Naive thymus-derived CD4-positive, alpha-beta T cell (primary cell): ENCODE results near the gene CCDC6. TPM values are rescaled to one million over a fixed set of nuclear protein-coding genes. Genes with fewer than 3 reads are reported as not detected.

Experiments
- ATAC-seq: fragments of 150-1000 bp; cut with Tn5 transposase; 2 replicates; pipeline ENCODE4 v1.10.0; 2021; ENCODE audit warnings: mild to moderate bottlenecking, moderate library complexity
- CTCF ChIA-PET: fragments of 350-600 bp; sonication (Branson Sonifier 250); formaldehyde crosslinking; loops from one replicate; lab custom pipeline; 2021; ENCODE audit warnings: antibody characterized with exemption; lab: Charles Lee
- POLR2A ChIA-PET: fragments of 350-600 bp; sonication (Branson Sonifier 250); formaldehyde crosslinking; loops from one replicate; lab custom pipeline; 2021; ENCODE audit warnings: antibody characterized with exemption, inconsistent platforms; lab: Charles Lee
- DNase-seq, 9 donors: peaks; one replicate each; pipeline versions ENCODE4 v3.0.0 to v3.0.0-alpha.2; 2020 to 2022; ENCODE audit warnings: mixed read lengths in 1 of 9
- H3K27ac ChIP-seq: one replicate; pipeline ENCODE4 v1.7.0; 2013; ENCODE audit warnings: mild to moderate bottlenecking, low read depth, low read length, moderate library complexity
- H3K27me3 ChIP-seq, 2 donors: one replicate each; pipeline ENCODE4 v1.7.0; 2013; ENCODE audit warnings: low read length in 2 of 2, mild to moderate bottlenecking in 2 of 2, moderate library complexity in 2 of 2; ENCODE audit not compliant: control insufficient read depth in 2 of 2, insufficient read depth in 2 of 2
- H3K36me3 ChIP-seq, 3 experiments: 1 replicate in 2 of 3; 2 replicates in 1 of 3; pipeline ENCODE4 v1.7.0; 2013; ENCODE audit warnings: low read length in 3 of 3, mild to moderate bottlenecking in 3 of 3, moderate library complexity in 1 of 3; ENCODE audit not compliant: insufficient read depth in 3 of 3, control insufficient read depth in 2 of 3
- H3K4me1 ChIP-seq, 2 donors: one replicate each; pipeline ENCODE4 v1.7.0; 2013; ENCODE audit warnings: low read length in 2 of 2, mild to moderate bottlenecking in 2 of 2, moderate library complexity in 1 of 2; ENCODE audit not compliant: control insufficient read depth in 2 of 2, insufficient read depth in 2 of 2
- H3K4me3 ChIP-seq: 2 replicates; pipeline ENCODE4 v1.7.0; 2013; ENCODE audit warnings: mild to moderate bottlenecking, low read length
- H3K9me3 ChIP-seq, 3 experiments: 1 replicate in 2 of 3; 2 replicates in 1 of 3; pipeline ENCODE4 v1.7.0; 2013; ENCODE audit warnings: low read length in 3 of 3; ENCODE audit not compliant: control insufficient read depth in 2 of 3
- H3K27ac Mint-ChIP-seq, 9 donors: one replicate each; pipeline ENCODE4 v1.8.0; 2020 to 2022; ENCODE audit warnings: mixed read lengths in 9 of 9, mild to moderate bottlenecking in 8 of 9, moderate library complexity in 5 of 9, inconsistent platforms in 2 of 9
- H3K27me3 Mint-ChIP-seq, 5 donors: one replicate each; pipeline ENCODE4 v1.8.0; 2021 to 2022; ENCODE audit warnings: mixed read lengths in 5 of 5, mild to moderate bottlenecking in 1 of 5
- H3K36me3 Mint-ChIP-seq, 5 donors: one replicate each; pipeline ENCODE4 v1.8.0; 2020 to 2022; ENCODE audit warnings: mixed read lengths in 5 of 5, mild to moderate bottlenecking in 3 of 5, inconsistent platforms in 1 of 5
- H3K4me1 Mint-ChIP-seq, 7 donors: one replicate each; pipeline ENCODE4 v1.8.0; 2020 to 2022; ENCODE audit warnings: mixed read lengths in 7 of 7, mild to moderate bottlenecking in 3 of 7, inconsistent platforms in 1 of 7
- H3K4me3 Mint-ChIP-seq, 10 donors: one replicate each; pipeline ENCODE4 v1.8.0; 2020 to 2022; ENCODE audit warnings: mild to moderate bottlenecking in 10 of 10, mixed read lengths in 10 of 10, moderate library complexity in 6 of 10, inconsistent platforms in 2 of 10
- H3K9me3 Mint-ChIP-seq, 11 donors: one replicate each; pipeline ENCODE4 v1.8.0; 2020 to 2022; ENCODE audit warnings: mixed read lengths in 11 of 11, mild to moderate bottlenecking in 4 of 11, inconsistent platforms in 1 of 11, moderate library complexity in 1 of 11
- intact Hi-C, 2 donors: fragments of 100-400 bp; cut with micrococcal nuclease; formaldehyde crosslinking; loops; one replicate each; pipeline ENCODE4 v1.15.1; 2023
- polyA plus RNA-seq, 2 donors: library from polyadenylated mRNA; unstranded; fragments of 300-500 nt; fragmentation: Illumina TruSeq; gene quantifications; one replicate each; pipeline ENCODE4 v1.2.3, GENCODE V29; 2021
- total RNA-seq, 6 experiments: library from RNA in 5 of 6; stranded (reverse) in 5 of 6; gene quantifications; 1 replicate in 5 of 6; 2 replicates in 1 of 6; pipeline ENCODE4 v1.2.3 and lab custom pipeline; 2021 to 2026

The CCDC6 gene
- total and polyA plus RNA-seq, 7 experiments from 2014 or later = 4.2 to 34.3 (median 21.0) TPM

GRCh38 chr10:59774451-59774850 lies 131.9 kb downstream of the CCDC6 start:
- Histone ChIP-seq H3K4me3 (no peak overlapping the region), H3K27ac (no peak overlapping the region), H3K27me3 (no peaks in the 10 kb centered on the region), H3K36me3 (no peaks in the 10 kb centered on the region), H3K9me3 (peaks cover 0 to 3% (median 0%) of the 10 kb centered on the region in 3 experiments), H3K4me1 (no peaks in the 10 kb centered on the region)
- H3K36me3 Mint-ChIP-seq = peaks cover 0 to 15% (median 4%) of the 10 kb centered on the region in 5 donors
- ATAC-seq (no peak), DNase-seq (no peak)
- H3K27me3 Mint-ChIP-seq = peaks cover 0 to 8% (median 2%) of the 10 kb centered on the region in 5 donors
- CTCF ChIA-PET = no interaction called here
- H3K4me3 Mint-ChIP-seq = no peak overlapping the region
- POLR2A ChIA-PET = no interaction called here
- H3K9me3 Mint-ChIP-seq = peaks cover 0 to 17% (median 6%) of the 10 kb centered on the region in 11 donors
- intact Hi-C loops = no loop called here
- H3K4me1 Mint-ChIP-seq = no peaks in the 10 kb centered on the region
- no peak overlapping the region for H3K27ac Mint-ChIP-seq

- Histone ChIP-seq H3K4me1 (no peaks in the 10 kb centered on the region), H3K4me3 (no peak overlapping the region), H3K36me3 (no peaks in the 10 kb centered on the region), H3K9me3 (peaks cover 0 to 3% (median 0%) of the 10 kb centered on the region in 3 experiments), H3K27ac (no peak overlapping the region), H3K27me3 (no peaks in the 10 kb centered on the region)
- ChIA-PET CTCF (interaction anchor here (0.6 kb wide), 1 partner anchor 8 kb away, joined by 4 read pairs; no protein-coding TSS in a partner anchor), POLR2A (no interaction called here)
- Mint-ChIP-seq H3K27ac (no peak overlapping the region), H3K4me1 (no peaks in the 10 kb centered on the region), H3K9me3 (peaks cover 0 to 13% (median 5%) of the 10 kb centered on the region in 11 donors), H3K4me3 (no peak overlapping the region), H3K27me3 (peaks cover 0 to 8% (median 4%) of the 10 kb centered on the region in 5 donors), H3K36me3 (peaks cover 0 to 11% (median 4%) of the 10 kb centered on the region in 5 donors)
- ATAC-seq = no peak
- intact Hi-C loops = no loop called here
- DNase-seq = no peak
These were observed 133.3 kb downstream of the CCDC6 start for GRCh38 chr10:59773088-59773487.

- Mint-ChIP-seq H3K27ac (no peak overlapping the region), H3K9me3 (peaks cover 0 to 7% (median 2%) of the 10 kb centered on the region in 11 donors), H3K4me3 (no peak overlapping the region), H3K27me3 (peaks cover 0 to 8% (median 4%) of the 10 kb centered on the region in 5 donors), H3K36me3 (peaks cover 0 to 4% (median 0%) of the 10 kb centered on the region in 5 donors), H3K4me1 (no peaks in the 10 kb centered on the region)
- POLR2A ChIA-PET = no interaction called here
- Histone ChIP-seq H3K27me3 (no peaks in the 10 kb centered on the region), H3K4me3 (no peak overlapping the region), H3K4me1 (no peaks in the 10 kb centered on the region), H3K9me3 (no peaks in the 10 kb centered on the region), H3K27ac (no peak overlapping the region), H3K36me3 (no peaks in the 10 kb centered on the region)
- no peak for DNase-seq
- intact Hi-C loops = no loop called here
- CTCF ChIA-PET = no interaction called here
- ATAC-seq = no peak
These were observed 135.1 kb downstream of the CCDC6 start for GRCh38 chr10:59771162-59771807.

- peaks cover 0 to 4% (median 0%) of the 10 kb centered on the region in 5 donors for H3K36me3 Mint-ChIP-seq
- H3K27ac Mint-ChIP-seq = no peak overlapping the region
- H3K4me1 Mint-ChIP-seq = no peaks in the 10 kb centered on the region
- ATAC-seq = no peak
- H3K27me3 Mint-ChIP-seq = peaks cover 0 to 8% (median 4%) of the 10 kb centered on the region in 5 donors
- CTCF ChIA-PET = no interaction called here
- no peaks in the 10 kb centered on the region for H3K4me1 ChIP-seq
- intact Hi-C loops = no loop called here
- peaks cover 0 to 7% (median 2%) of the 10 kb centered on the region in 11 donors for H3K9me3 Mint-ChIP-seq
- no peaks in the 10 kb centered on the region for H3K9me3 ChIP-seq
- H3K27me3 ChIP-seq = no peaks in the 10 kb centered on the region
- H3K27ac ChIP-seq = no peak overlapping the region
- no peak overlapping the region for H3K4me3 Mint-ChIP-seq
- no peak for DNase-seq
- H3K4me3 ChIP-seq = no peak overlapping the region
- POLR2A ChIA-PET = no interaction called here
- no peaks in the 10 kb centered on the region for H3K36me3 ChIP-seq
These were observed 135.7 kb downstream of the CCDC6 start for GRCh38 chr10:59770689-59771088.

GRCh38 chr10:59762505-59762904 lies 143.9 kb downstream of the CCDC6 start:
- Histone ChIP-seq H3K36me3 (no peaks in the 10 kb centered on the region), H3K4me3 (no peak overlapping the region), H3K9me3 (no peaks in the 10 kb centered on the region), H3K27ac (no peak overlapping the region), H3K27me3 (no peaks in the 10 kb centered on the region), H3K4me1 (no peaks in the 10 kb centered on the region)
- no peak for ATAC-seq
- no peak for DNase-seq
- ChIA-PET CTCF (no interaction called here), POLR2A (no interaction called here)
- no peak overlapping the region for H3K27ac Mint-ChIP-seq
- peaks cover 0 to 5% (median 0%) of the 10 kb centered on the region in 5 donors for H3K36me3 Mint-ChIP-seq
- H3K27me3 Mint-ChIP-seq = peaks cover 0 to 25% (median 5%) of the 10 kb centered on the region in 5 donors
- peaks cover 0 to 15% (median 3%) of the 10 kb centered on the region in 11 donors for H3K9me3 Mint-ChIP-seq
- intact Hi-C loops = no loop called here
- H3K4me1 Mint-ChIP-seq = no peaks in the 10 kb centered on the region
- no peak overlapping the region for H3K4me3 Mint-ChIP-seq

- H3K27me3 Mint-ChIP-seq = peaks cover 0 to 11% (median 7%) of the 10 kb centered on the region in 5 donors
- Histone ChIP-seq H3K27me3 (no peaks in the 10 kb centered on the region), H3K9me3 (no peaks in the 10 kb centered on the region), H3K36me3 (no peaks in the 10 kb centered on the region), H3K4me3 (no peak overlapping the region), H3K27ac (no peak overlapping the region), H3K4me1 (no peaks in the 10 kb centered on the region)
- DNase-seq (no peak), ATAC-seq (no peak)
- H3K9me3 Mint-ChIP-seq = peaks cover 0 to 15% (median 3%) of the 10 kb centered on the region in 11 donors
- POLR2A ChIA-PET = no interaction called here
- H3K4me1 Mint-ChIP-seq = no peaks in the 10 kb centered on the region
- H3K4me3 Mint-ChIP-seq = no peak overlapping the region
- CTCF ChIA-PET = no interaction called here
- H3K27ac Mint-ChIP-seq = no peak overlapping the region
- intact Hi-C loops = no loop called here
- H3K36me3 Mint-ChIP-seq = no peaks in the 10 kb centered on the region
These were observed 148.4 kb downstream of the CCDC6 start for GRCh38 chr10:59757966-59758365.

- CTCF ChIA-PET = no interaction called here
- Histone ChIP-seq H3K36me3 (no peaks in the 10 kb centered on the region), H3K27ac (no peak overlapping the region), H3K9me3 (no peaks in the 10 kb centered on the region), H3K4me3 (no peak overlapping the region), H3K27me3 (no peaks in the 10 kb centered on the region), H3K4me1 (no peaks in the 10 kb centered on the region)
- Mint-ChIP-seq H3K36me3 (no peaks in the 10 kb centered on the region), H3K4me3 (no peak overlapping the region), H3K27me3 (peaks cover 0 to 20% (median 11%) of the 10 kb centered on the region in 5 donors), H3K9me3 (peaks cover 0 to 5% (median 0%) of the 10 kb centered on the region in 11 donors), H3K4me1 (no peaks in the 10 kb centered on the region), H3K27ac (no peak overlapping the region)
- POLR2A ChIA-PET = no interaction called here
- DNase-seq = no peak
- no peak for ATAC-seq
- intact Hi-C loops = no loop called here
These were observed 151.4 kb downstream of the CCDC6 start for GRCh38 chr10:59754951-59755350.
